B cell (primary cell): ENCODE measurements around the gene IQSEC3. TPM values are rescaled to one million over a fixed set of nuclear protein-coding genes. Genes with fewer than 3 reads are reported as not detected.

Experiments used
- ATAC-seq: fragments of 200-7000 bp; cut with Tn5 transposase; one replicate; pipeline ENCODE4 v1.10.0; 2021; ENCODE audit warnings: low read depth, mild to moderate bottlenecking, moderate number of reproducible peaks, moderate library complexity
- CTCF ChIA-PET: fragments of 350-600 bp; sonication (Branson Sonifier 250); formaldehyde crosslinking; loops from one replicate; lab custom pipeline; 2021; ENCODE audit warnings: antibody characterized with exemption, inconsistent platforms; lab: Charles Lee
- POLR2A ChIA-PET: fragments of 350-600 bp; sonication (Branson Sonifier 250); formaldehyde crosslinking; loops from one replicate; lab custom pipeline; 2021; ENCODE audit warnings: antibody characterized with exemption; lab: Charles Lee
- DNase-seq: peaks from one replicate; pipeline ENCODE4 v3.0.0; 2013
- H2AFZ ChIP-seq: 2 replicates; pipeline ENCODE4 v1.6.1; 2012; ENCODE audit warnings: mild to moderate bottlenecking, low read depth, low read length; ENCODE audit not compliant: insufficient read depth, poor library complexity, severe bottlenecking
- H3K27ac ChIP-seq, 2 donors: 1 replicate in 1 of 2; 2 replicates in 1 of 2; pipeline ENCODE4 v1.5.1; 2012 to 2013; ENCODE audit warnings: low read length in 2 of 2, mild to moderate bottlenecking in 2 of 2, moderate library complexity in 1 of 2
- H3K27me3 ChIP-seq, 4 experiments: fragments of 200-600 bp in 1 of 4; sonication (generic) in 1 of 4; replicated peaks in 1 of 4; 1 replicate in 2 of 4; 2 replicates in 2 of 4; pipeline versions ENCODE4 v1.6.1 to v1.7.0; 2013 to 2016; ENCODE audit warnings: low read length in 3 of 4, mild to moderate bottlenecking in 2 of 4, mixed read lengths in 1 of 4, moderate library complexity in 1 of 4; ENCODE audit not compliant: insufficient read depth in 4 of 4, control insufficient read depth in 3 of 4; ENCODE audit errors: control extremely low read depth in 1 of 4
- H3K36me3 ChIP-seq, 2 experiments: replicated peaks in 1 of 2; 1 replicate in 1 of 2; 2 replicates in 1 of 2; pipeline versions ENCODE4 v1.6.1 to v1.7.1; 2013; ENCODE audit warnings: low read length in 1 of 2; ENCODE audit not compliant: insufficient read depth in 2 of 2, control insufficient read depth in 1 of 2; ENCODE audit errors: control extremely low read depth in 1 of 2, extremely low read depth in 1 of 2
- H3K4me1 ChIP-seq, 2 donors: fragments of 200-600 bp in 1 of 2; sonication (generic) in 1 of 2; 1 replicate in 1 of 2; 2 replicates in 1 of 2; pipeline versions ENCODE4 v1.5.1 to v1.6.1; 2013 to 2017; ENCODE audit warnings: low read length in 2 of 2; ENCODE audit not compliant: control insufficient read depth in 2 of 2, insufficient read depth in 2 of 2
- H3K4me2 ChIP-seq: replicated peaks from 2 replicates; pipeline ENCODE3; 2012; ENCODE audit warnings: mild to moderate bottlenecking, low read depth, low read length; ENCODE audit not compliant: poor library complexity, severe bottlenecking
- H3K4me3 ChIP-seq, 5 experiments: fragments of 200-600 bp in 1 of 5; sonication (generic) in 1 of 5; 1 replicate in 3 of 5; 2 replicates in 2 of 5; pipeline versions ENCODE4 v1.5.1 to v1.7.0; 2011 to 2016; ENCODE audit warnings: low read length in 4 of 5, mild to moderate bottlenecking in 4 of 5, low read depth in 2 of 5, control low read depth in 1 of 5, moderate library complexity in 1 of 5; ENCODE audit not compliant: insufficient read depth in 1 of 5; ENCODE audit errors: control extremely low read depth in 1 of 5, extremely low read depth in 1 of 5
- H3K79me2 ChIP-seq: fragments of 200-600 bp; sonication (generic); one replicate; pipeline ENCODE4 v1.6.0; 2016; ENCODE audit warnings: low read length; ENCODE audit not compliant: control insufficient read depth, insufficient read depth
- H3K9ac ChIP-seq: fragments of 200-600 bp; sonication (generic); 2 replicates; pipeline ENCODE4 v1.6.1; 2017; ENCODE audit warnings: mild to moderate bottlenecking, low read length, moderate library complexity
- H3K9me3 ChIP-seq, 3 donors: one replicate each; pipeline versions ENCODE4 v1.6.1 to v1.7.1; 2013; ENCODE audit warnings: low read length in 2 of 3; ENCODE audit not compliant: control insufficient read depth in 2 of 3, insufficient read depth in 1 of 3; ENCODE audit errors: control extremely low read depth in 1 of 3
- H4K20me1 ChIP-seq: 2 replicates; pipeline ENCODE4 v1.6.0; 2012; ENCODE audit warnings: mild to moderate bottlenecking, low read length; ENCODE audit not compliant: insufficient read depth, control insufficient read depth, poor library complexity, severe bottlenecking
- H3K27ac Mint-ChIP-seq: one replicate; pipeline ENCODE4 v1.8.0; 2021; ENCODE audit warnings: mixed read lengths
- H3K27me3 Mint-ChIP-seq: one replicate; pipeline ENCODE4 v1.8.0; 2021; ENCODE audit warnings: mixed read lengths
- H3K4me1 Mint-ChIP-seq: one replicate; pipeline ENCODE4 v1.8.0; 2021; ENCODE audit warnings: mixed read lengths
- H3K4me3 Mint-ChIP-seq: one replicate; pipeline ENCODE4 v1.8.0; 2021; ENCODE audit warnings: mixed read lengths
- H3K9me3 Mint-ChIP-seq: one replicate; pipeline ENCODE4 v1.8.0; 2022; ENCODE audit warnings: mixed read lengths; ENCODE audit not compliant: insufficient read depth
- EZH2 ChIP-seq: IDR thresholded peaks from 2 replicates; pipeline ENCODE4 v1.6.1; 2012; ENCODE audit warnings: borderline replicate concordance, low read depth, mild to moderate bottlenecking, moderate library complexity, low read length; ENCODE audit not compliant: insufficient read depth, poor library complexity, severe bottlenecking
- WGBS: methylation state at CpG from one replicate; pipeline ENCODE4 v1.1.5; 2013; ENCODE audit warnings: missing lambda C conversion rate; ENCODE audit not compliant: insufficient coverage; 5-methylcytosine and 5-hydroxymethylcytosine counted together
- intact Hi-C: fragments of 100-400 bp; cut with micrococcal nuclease; formaldehyde crosslinking; loops from one replicate; pipeline ENCODE4 v1.10.0; 2022
- polyA plus RNA-seq: library from polyadenylated mRNA; depleted of rRNA; stranded (reverse); fragments of >200 nt; gene quantifications from 2 replicates; pipeline ENCODE4 v1.2.3, GENCODE V29; 2012
- total RNA-seq, 2 donors: library from RNA; stranded (reverse); fragments of 120-200 nt in 1 of 2; gene quantifications; 1 replicate in 1 of 2; 2 replicates in 1 of 2; pipeline versions ENCODE4 v1.2.3 to v1.2.4, GENCODE V29; 2013 to 2022
- TF ChIP-seq, protein P1 (sequence below): fragments of 200-600 bp; IDR thresholded peaks from one replicate; pipeline ENCODE4 v1.8.0; 2022; ENCODE audit warnings: antibody characterized with exemption, mild to moderate bottlenecking

The IQSEC3 gene
- total and polyA plus RNA-seq, 2 donors (not counting 1 experiment from before 2014, with no cell fraction given) = 0.01 to 1.8 TPM

GRCh38 chr12:104551-105081 lies 38.0 kb downstream of the IQSEC3 start:
- Mint-ChIP-seq H3K9me3 (no peaks in the 10 kb centered on the region), H3K4me1 (peaks cover 18% of the 10 kb centered on the region), H3K27me3 (peaks cover 14% of the 10 kb centered on the region), H3K4me3 (no peak overlapping the region), H3K27ac (peak overlapping the region; percentile 15)
- TF ChIP-seq, protein P1, sequence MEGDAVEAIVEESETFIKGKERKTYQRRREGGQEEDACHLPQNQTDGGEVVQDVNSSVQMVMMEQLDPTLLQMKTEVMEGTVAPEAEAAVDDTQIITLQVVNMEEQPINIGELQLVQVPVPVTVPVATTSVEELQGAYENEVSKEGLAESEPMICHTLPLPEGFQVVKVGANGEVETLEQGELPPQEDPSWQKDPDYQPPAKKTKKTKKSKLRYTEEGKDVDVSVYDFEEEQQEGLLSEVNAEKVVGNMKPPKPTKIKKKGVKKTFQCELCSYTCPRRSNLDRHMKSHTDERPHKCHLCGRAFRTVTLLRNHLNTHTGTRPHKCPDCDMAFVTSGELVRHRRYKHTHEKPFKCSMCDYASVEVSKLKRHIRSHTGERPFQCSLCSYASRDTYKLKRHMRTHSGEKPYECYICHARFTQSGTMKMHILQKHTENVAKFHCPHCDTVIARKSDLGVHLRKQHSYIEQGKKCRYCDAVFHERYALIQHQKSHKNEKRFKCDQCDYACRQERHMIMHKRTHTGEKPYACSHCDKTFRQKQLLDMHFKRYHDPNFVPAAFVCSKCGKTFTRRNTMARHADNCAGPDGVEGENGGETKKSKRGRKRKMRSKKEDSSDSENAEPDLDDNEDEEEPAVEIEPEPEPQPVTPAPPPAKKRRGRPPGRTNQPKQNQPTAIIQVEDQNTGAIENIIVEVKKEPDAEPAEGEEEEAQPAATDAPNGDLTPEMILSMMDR = no peak
- no peak for TF ChIP-seq EZH2
- H3K27me3 ChIP-seq = peaks cover 0 to 11% (median 0%) of the 10 kb centered on the region in 4 experiments
- WGBS = 65% methylated on average over 40 of the region's 40 CpGs
- no peak overlapping the region for H2AFZ ChIP-seq
- no peak overlapping the region for H3K4me3 ChIP-seq
- peaks cover 0 to 22% (median 0%) of the 10 kb centered on the region in 3 donors for H3K9me3 ChIP-seq
- H3K4me1 ChIP-seq = peaks cover 8 to 12% of the 10 kb centered on the region in 2 donors
- peak overlapping the region; percentile 24 for H3K4me2 ChIP-seq
- H3K27ac ChIP-seq = no peak overlapping the region
- ATAC-seq = peak; percentile 33
- H3K9ac ChIP-seq = no peak overlapping the region
- H4K20me1 ChIP-seq = no peaks in the 10 kb centered on the region
- intact Hi-C loops = no loop called here
- POLR2A ChIA-PET = no interaction called here
- no peaks in the 10 kb centered on the region for H3K79me2 ChIP-seq
- no peak for DNase-seq
- CTCF ChIA-PET = no interaction called here
- no peaks in the 10 kb centered on the region for H3K36me3 ChIP-seq

- TF ChIP-seq, protein P1 = no peak
- TF ChIP-seq EZH2 = no peak
- CTCF ChIA-PET = no interaction called here
- H3K4me1 ChIP-seq = peaks cover 8 to 12% of the 10 kb centered on the region in 2 donors
- H3K27ac Mint-ChIP-seq = peak overlapping the region; percentile 59
- no peak overlapping the region for H3K9ac ChIP-seq
- no peak overlapping the region for H3K27ac ChIP-seq
- peaks cover 7% of the 10 kb centered on the region for H3K27me3 Mint-ChIP-seq
- peaks cover 0 to 22% (median 0%) of the 10 kb centered on the region in 3 donors for H3K9me3 ChIP-seq
- no peak overlapping the region for H2AFZ ChIP-seq
- intact Hi-C loops = no loop called here
- POLR2A ChIA-PET = no interaction called here
- H3K4me2 ChIP-seq = no peak overlapping the region
- H3K4me3 ChIP-seq = no peak overlapping the region
- H3K79me2 ChIP-seq = no peaks in the 10 kb centered on the region
- H3K9me3 Mint-ChIP-seq = no peaks in the 10 kb centered on the region
- H4K20me1 ChIP-seq = no peaks in the 10 kb centered on the region
- no peak overlapping the region for H3K4me3 Mint-ChIP-seq
- ATAC-seq = no peak
- no peaks in the 10 kb centered on the region for H3K36me3 ChIP-seq
- H3K27me3 ChIP-seq = peaks cover 0 to 8% (median 0%) of the 10 kb centered on the region in 4 experiments
- no peak for DNase-seq
- peaks cover 19% of the 10 kb centered on the region for H3K4me1 Mint-ChIP-seq
- 75% methylated on average over 2 of the region's 4 CpGs for whole genome bisulfite sequencing
Measured at GRCh38 chr12:105696-106095, 39.1 kb downstream of the IQSEC3 start.
